ENCODE measurements around the gene CPEB1.
"Not testable (repeated sequence)": the region's sequence is repeated elsewhere in the genome, so short reads cannot be mapped to it uniquely, and the experiment has no call there.

CPEB1 gene

DNA sequence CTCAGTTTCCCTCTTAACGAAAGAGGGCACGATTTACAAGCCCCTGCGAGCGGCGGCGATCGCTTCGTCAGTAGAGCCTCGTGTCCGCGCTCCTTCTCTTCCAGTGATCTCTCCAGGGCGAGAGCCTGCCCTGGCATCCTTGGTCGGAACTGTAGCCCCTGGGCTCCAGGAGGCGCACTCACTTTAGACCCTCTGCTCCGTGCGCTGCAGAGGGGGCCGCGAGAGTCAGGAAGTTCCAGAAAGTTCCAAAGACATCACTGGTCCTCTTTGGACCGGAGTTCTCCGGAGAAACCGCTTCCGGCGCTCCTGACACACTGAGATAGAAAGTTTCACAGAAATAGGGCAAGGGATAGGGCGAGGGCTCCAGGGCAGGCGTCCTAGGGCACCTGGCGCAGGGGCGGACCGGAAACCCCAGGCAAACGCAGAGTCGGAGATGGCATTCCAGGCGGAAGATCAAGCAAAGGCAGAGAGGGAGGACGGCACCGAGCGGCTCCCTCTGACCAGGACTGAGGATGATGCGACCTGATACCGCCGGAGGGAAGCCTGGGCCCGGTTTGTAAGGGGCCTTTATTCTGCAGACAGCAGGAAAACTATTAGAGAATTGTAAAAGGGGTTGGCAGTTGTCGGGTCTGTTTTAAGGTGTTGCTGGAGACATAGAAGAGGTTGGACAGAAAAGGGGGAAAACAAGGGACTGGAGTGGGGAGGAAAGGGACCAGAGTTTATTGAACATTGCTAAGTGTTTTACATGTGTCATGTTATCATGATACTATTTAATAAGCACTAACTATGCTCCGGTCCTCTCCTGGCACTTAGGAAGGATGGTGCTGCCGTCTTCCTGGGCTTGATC is 1.3 kb upstream of the CPEB1 start:
- DNase-seq: no peak

DNA sequence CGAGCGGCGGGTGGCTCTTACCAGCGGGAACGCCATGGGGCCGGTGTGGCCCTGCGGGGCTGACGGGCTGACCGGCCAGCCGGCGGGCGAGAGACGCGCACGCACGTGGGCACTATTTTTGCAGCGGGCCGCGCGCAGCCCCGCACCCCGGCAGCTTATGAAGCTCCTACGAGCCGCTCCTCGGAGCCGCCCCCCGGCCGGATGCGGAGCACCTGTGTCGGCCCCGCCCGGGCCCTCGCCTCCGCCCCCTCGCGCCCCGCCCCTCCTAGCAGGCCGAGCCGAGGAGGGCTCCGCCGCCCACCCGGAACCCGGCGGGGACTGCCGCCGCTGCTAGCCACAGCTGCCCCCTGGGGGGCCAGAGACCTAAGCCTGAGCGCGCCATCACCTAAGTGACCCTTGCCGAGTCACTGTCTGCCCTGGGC is 683 bp upstream of the CPEB1 start:
- no peak for DNase-seq

DNA sequence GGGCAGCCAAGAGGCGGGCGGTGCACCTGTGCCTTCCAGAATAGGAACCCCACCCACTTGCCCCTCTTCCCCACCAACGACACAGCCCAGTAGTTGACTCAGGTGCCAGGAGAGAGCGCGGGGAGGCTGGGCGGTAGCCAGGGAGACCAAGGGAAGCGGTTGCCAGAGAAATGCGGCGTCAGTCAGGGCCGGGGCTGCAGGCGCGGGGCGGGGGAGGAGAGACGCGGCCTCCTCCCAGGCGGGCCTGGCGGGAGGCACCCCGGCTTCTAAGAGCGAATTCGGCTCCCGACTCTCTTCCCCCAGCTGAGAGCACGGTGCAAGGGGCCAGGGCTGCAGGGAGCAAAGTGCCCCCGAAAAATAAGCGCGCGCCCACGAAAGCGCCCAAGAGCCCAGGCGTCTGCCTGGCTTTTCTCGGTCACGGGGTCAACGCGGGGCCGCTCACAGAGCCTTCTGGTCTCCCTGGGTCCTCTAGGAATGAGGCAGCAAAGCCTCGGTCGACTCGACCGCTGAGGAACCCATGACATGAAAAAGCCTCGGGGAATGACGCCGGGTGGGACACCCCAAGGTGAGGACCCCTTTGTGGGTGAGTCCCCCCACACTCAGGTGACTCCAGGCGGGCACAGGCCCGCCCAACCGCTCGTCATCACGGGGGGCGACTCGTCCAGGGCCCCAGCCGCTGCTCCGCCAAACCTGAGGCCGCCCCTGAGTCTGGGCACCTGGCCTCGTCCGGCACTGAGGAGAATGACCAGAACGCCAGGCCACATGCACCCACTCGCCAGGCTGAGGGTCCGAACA is 716 bp downstream of the CPEB1 start:
- no peak for DNase-seq

DNA sequence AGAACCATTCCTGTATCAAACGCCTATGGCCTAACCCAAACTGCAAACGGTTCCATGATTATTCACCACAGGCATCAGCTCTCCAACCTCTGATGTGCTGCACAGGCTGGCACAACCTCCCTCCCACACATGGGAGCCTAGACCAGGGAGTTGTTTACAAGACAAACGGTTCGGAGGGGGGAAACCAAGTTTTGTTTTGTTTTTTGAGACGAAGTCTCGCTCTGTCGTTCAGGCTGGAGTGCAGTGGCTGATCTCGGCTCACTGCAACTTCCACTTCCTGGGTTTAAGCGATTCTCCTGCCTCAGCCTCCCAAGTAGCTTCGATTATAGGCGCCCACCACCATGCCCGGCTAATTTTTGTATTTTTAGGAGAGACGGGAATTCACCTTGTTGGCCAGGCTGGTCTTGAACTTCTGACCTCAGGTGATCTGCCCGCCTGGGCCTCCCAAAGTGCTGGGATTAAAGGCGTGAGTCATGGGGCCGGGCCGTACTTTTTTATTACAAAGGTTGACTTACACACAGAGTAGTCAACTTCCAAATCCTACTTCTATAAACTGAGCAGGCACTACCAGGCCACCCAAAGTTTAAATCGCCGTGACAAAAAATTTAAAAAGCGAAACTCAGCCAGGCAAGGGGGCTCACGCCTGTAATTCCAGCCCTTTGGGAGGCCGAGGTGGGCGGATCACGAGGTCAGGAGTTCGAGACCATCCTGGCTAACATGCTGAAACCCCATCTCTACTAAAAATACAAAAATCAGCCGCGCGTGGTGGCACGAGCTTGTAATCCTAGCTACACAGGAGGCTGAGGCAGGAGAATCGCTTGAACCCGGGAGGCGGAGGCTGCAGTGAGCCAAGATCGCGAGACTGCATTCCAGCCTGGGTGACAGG is 2.0 kb downstream of the CPEB1 start:
- DNase-seq: not testable (repeated sequence)

DNA sequence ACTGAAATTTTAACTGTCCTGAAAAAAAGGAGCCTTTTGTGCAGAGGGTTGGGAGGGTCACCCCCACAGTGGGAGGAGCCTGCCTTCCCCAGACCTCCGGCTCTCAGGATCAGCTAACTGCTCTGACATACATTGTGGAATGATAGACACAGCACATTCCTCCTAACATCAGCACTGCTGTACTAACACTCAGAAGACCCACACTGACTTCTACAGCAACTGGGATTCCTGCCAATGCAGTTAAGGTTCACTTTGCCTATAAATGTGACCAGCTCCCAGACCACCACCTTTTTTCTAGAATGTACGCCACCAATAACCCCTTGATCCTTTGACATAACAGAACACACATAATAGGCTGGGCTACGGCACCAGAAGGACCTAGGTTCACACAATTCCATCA is 3.2 kb downstream of the CPEB1 start:
- no peak for DNase-seq

DNA sequence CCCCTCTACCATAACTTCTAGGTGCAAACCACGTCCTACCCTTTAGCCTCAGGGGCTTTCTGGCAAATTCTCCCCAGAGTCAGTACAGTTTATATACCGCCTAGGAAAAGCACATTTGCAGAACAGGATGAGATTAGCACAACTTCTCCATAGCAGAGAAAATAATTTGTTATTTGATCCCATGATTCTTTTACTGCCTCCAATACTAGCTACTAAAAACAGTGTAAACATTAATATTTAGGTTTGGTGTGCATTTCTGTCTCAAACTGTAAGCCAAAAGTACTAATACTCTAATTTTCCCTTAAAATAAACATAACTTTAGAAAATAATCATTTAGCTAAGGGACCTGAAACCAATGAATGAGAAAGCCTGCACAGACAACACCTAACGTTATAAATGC is 4.5 kb downstream of the CPEB1 start:
- no peak for DNase-seq

DNA sequence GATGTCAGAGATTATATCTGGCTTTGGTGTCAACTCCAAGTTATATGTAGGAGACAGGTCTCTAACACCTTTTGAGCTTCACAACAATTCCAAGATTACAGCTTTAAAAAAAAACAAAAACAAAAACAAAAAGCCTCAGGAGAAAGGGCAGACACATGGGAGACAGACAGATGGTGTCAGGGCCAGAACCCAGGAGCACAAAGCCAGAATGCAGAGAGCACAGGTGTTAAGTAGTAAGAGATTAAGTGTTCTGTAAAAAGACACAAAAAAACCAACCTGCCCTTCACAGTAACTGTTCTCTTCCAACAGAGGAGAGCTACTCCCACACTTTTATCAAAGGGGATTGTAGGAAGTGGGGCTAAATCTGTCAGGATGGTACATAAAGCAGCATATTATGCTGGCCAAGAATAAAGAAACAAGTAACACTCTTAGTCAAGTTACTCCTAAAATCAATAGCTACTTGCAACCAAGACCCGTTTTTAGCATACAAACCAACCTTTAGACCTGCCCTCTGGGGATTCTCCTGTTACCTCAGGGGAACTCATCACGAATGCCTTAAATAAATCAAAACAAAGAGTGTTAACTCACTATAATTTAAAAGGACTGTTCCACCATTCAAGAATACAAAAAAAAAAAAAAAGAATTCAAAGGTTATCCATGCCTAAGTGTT is 5.9 kb downstream of the CPEB1 start:
- DNase-seq: peak; percentile 77

DNA sequence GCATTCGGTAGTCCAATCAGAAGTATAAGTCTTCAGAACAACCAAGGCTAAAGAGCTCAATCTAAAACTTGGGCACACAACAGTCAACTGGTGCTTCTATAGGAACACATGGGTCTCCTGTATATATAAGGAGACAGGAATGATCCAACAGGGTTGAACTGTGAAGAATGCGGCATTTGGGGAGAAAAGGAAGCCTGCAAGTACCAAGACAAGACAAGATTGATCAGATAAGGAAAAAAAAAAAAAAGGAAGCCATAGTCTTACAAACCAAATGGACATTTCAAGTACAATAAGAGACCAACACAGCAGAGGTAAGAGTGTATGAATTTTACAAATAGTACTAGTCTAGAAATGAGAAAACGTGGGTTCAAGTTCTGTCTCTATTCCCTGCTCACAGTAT is 6.5 kb downstream of the CPEB1 start:
- DNase-seq: no peak

DNA sequence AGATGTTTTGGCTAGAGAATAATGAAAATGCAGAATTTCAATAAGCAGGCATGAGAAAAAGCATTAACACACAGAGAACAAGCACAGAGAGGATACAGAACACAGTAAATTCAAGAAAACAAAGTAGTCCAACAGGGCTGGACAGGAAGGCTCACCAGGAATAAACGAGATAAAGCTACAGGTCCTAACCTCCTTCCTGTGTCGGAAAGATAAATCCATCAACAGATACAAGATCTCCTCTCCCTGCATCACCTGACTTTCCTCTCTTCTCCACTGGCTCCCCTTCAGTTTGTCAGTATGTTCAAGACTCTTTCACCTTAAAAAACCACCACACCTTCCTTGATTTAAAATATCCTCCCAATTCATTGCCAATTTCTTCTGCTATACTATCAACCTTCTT is 11.4 kb downstream of the CPEB1 start:
- DNase-seq: no peak

DNA sequence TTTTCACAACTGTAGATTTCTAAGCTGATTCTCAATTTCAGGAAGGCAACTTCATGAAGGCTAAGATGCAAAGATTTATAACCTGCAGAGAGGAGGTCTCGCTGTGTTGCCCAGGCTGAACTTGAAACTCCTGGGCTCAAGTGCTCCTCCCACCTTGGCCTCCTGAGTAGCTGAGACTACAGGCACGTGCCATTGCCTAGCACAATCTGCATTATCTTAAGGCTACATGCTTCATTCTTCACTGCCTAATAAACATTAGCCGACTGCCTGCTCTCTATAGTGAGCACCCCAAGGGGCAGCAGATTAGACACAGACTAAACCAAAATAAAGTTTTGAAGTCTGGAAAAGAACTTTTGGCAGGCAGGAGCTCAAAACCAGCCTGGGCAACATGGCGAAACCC is 17.1 kb downstream of the CPEB1 start:
- DNase-seq: no peak

DNA sequence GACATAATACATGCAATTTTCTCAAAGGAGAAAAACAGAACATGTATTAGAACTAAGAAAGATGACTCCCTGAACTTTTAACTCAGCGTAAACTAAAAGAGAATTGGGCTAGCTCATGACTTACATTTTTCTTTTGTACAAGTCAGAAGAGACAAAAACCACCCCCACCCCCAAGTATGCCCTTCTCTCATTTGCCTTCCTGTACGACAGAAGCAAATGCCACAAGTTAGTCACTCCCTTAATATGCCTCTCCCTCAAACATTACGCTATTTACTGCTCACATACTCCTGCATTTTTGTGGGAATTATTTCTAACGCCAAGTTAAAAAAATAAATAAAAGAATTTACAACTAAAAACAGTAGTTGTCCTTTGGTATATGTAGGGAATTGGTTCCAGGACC is 22.0 kb downstream of the CPEB1 start:
- DNase-seq: no peak

DNA sequence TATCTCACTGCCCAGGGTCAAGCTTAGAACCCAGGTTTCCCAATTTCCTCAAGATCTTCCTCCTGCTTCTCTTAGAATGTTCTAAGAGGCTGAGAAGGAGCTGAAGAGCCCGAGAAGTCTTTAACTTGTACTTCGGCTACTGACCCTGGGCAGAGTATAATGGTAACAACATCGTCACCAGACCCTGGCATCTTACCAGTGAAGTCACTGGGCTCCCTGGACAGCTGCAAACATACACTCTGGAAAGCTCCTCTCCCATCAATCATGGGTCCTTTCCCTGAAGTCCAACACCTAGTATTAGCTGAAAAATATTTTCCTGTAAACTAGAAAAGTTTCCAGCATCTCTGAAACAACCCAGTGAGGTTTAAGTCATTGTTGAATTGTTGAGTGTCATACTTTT is 22.7 kb downstream of the CPEB1 start:
- DNase-seq: no peak

DNA sequence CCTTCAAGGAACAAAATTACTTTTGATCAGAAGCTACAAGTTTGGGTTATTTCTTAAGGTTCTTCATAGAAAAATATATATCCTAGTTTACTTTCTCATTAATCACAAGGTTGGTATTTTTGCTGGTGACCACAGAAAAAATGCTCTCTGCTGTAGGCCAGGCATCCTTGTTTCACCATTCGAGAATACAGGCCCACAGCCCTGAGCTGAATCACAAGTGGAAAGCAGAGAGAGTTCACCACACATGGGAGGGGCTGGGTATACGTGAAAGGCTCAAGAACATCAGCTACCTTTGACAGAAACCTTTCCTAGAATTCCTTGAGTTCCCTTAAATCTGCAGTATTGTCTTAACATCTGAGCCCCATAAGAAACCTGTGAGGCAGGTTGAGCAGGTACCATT is 23.2 kb downstream of the CPEB1 start:
- no peak for DNase-seq

DNA sequence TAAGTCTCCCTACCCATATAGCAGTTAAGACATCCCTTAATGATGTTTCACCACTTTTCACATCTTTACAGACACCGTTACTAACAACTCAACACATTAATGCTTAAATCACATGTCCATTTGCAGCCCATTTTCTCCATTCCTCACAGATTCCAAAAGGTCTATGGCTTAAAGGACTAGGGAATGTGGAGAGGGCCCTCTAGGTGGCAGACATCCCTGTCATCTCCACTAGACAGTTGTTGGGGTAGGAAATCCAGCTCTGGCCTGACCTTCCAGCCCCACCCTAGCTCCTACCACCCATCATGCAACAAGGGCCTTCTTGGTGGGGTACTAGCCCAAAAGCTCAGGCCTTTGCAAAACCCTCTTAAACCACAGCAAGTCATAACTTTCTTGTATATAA is 25.2 kb downstream of the CPEB1 start:
- no peak for DNase-seq

DNA sequence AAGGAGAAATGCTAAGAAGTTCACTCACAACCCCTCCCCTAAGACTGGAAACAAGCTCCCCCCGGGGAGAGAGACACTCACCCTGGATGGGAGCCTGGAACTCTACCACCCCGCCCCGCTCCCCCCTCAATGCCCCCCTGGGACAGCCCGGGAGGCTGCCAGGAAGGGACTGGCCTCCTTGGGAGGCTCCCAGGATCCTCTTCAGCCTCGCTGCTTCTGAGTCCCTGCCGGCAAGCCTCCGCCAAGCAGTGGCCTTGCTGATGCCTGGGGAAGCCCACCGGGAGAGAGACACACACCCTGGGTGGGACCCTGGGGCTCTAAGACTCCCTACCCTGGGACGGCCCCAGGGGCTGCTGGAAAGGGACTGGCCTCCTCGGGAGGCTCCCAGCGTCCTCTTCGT is 33.4 kb downstream of the CPEB1 start:
- no peak for DNase-seq

DNA sequence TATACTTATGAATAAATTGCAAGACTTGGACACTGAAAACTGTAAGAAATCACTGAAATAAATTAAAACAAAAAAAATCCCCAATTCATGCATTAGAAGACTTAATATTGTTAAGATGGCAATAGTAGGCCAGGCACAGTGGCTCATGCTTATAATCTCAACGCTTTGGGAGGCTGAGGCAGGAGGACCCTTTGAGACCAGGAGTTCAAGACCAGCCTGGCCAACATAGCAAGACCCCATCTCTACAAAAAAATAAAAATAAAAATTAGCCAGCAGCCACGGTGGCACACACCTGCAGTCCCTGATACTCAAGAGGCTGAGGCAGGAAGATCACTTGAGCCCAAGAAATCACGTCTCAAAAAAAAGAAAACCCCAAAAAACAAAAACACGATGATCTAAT is 35.8 kb downstream of the CPEB1 start:
- DNase-seq: no peak

DNA sequence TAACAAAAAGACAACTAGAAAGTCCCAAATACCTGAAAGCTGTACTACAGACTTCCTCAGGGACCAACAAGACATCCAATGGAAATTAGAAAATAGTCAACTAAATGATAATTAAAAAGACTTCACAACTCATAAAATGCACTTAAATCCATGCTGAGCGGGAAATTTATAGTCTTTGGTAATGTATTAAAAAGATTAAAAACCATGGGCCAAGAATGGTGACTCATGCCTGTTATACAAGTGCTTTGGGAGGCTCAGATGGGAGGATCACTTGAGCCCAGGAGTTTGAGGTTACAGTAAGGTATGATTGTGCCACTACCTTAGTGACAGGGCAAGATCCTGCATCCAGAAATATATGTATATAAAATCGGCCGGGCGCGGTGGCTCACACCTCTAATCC is 45.0 kb downstream of the CPEB1 start:
- DNase-seq: no peak

DNA sequence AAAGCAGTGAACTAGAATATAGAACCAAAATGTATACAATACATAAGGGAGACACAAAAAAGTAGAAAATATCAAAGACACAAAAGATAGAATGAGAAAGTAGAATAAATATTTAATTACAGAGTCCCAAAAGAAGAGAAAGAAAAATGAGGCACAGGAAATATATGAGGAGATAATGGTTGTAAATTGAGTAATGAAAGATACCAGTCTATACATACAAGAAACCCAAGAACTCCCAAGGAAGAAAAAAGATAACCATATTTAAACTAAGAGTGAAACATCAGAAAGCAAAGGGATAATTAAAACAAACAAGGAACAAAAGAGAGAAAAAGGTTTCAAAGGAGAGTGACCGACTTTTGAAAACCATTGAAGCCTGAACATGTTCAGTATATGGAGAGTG is 47.3 kb downstream of the CPEB1 start:
- no peak for DNase-seq

DNA sequence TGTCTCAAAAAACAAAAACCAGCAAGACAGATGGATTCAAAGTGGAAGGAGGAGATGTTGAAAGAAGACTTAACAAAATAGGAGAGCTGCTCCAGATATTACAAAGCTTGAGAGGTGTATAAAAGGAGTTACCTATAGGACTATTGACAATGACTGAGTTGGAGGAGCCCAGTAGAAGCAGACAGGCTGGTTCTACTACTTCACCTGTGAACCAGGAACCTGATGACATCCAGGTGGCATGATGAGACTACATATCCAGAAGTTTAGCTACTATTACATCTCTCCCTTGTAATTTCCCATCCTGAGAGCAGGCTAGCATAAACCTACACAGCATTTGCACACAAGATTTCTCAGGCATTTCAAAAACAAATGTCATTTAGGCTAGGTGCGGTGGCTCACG is 49.3 kb downstream of the CPEB1 start:
- DNase-seq: no peak

DNA sequence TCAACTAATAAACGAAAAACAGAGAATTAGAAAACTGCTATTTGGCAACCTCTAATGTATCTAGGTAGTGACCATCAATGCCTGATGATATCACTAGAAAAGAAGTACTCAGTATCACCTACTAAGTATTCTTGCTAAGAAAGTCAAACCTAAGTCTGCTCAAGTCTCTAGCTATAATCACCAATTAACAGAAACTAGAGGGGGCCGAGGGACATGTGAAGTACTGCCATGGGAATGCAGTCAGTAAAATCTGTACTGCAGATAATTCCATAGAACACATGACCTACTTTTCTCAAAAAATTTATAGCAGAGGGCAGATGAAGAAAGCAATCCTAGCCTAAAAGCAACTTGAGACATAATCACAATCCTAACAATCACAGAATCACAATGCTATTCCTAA is 51.4 kb downstream of the CPEB1 start:
- no peak for DNase-seq

DNA sequence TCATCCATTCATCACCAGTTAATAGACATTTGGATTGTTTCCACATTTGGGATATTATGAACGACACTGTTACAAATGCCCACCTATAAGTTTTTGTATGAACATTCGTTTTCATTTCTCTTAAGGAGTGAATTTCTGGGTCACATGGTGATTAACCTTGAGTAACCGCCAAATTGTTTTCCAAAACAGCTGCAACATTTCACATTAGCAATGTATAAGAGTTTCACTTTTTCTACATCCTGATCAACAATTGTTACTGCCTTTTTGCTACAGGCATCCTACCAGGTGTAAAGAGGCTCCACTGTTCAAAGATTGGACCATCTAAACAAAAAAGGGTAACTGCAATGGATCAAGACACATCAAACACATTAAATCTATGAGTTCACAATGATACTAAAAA is 52.0 kb downstream of the CPEB1 start:
- DNase-seq: no peak

DNA sequence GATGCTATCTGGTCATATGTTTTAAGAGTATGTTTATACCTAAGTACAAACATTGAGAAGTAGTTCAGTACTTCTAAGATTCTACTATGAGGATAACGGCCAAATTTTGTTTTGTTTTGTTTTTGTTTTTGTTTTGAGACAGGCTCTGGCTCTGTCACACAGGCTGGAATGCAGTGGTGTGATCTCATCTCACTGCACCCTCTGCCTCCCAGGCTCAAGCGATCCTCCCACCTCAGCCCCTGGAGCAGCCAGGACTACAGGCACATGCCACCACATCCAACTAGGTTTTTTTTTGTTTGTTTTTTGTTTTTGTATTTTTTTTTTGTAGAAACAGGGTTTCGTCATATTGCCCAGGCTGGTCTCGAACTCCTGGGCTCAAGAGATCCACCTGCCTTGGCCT is 59.4 kb downstream of the CPEB1 start:
- DNase-seq: no peak

DNA sequence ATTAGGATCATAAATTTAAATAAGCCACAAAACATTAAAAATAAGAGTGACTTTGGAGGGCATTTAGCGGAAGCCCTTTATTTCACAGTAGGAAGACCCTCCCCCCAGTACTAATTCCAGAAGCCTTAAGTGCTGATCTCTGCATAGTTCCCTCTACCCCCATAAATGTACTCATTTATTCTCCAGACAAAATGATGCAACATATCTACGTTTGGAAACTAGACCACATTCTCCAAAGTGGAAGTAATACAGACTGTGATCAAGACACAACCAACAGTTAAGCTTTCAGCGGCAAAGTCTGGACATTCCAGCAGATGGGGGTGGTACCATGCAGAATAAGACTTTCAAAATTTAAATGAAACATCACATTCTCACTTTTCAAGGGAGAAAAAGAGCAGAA is 62.1 kb downstream of the CPEB1 start:
- no peak for DNase-seq

Data from NCI-H524 treated with DMSO at 0.1 percent for 48 hours (cell line).